ENCODE data around the gene FLCN.
"Not testable (repeated sequence)": the region's sequence is repeated elsewhere in the genome, so short reads cannot be mapped to it uniquely, and the experiment has no call there.

The FLCN gene, protein sequence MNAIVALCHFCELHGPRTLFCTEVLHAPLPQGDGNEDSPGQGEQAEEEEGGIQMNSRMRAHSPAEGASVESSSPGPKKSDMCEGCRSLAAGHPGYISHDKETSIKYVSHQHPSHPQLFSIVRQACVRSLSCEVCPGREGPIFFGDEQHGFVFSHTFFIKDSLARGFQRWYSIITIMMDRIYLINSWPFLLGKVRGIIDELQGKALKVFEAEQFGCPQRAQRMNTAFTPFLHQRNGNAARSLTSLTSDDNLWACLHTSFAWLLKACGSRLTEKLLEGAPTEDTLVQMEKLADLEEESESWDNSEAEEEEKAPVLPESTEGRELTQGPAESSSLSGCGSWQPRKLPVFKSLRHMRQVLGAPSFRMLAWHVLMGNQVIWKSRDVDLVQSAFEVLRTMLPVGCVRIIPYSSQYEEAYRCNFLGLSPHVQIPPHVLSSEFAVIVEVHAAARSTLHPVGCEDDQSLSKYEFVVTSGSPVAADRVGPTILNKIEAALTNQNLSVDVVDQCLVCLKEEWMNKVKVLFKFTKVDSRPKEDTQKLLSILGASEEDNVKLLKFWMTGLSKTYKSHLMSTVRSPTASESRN

DNA sequence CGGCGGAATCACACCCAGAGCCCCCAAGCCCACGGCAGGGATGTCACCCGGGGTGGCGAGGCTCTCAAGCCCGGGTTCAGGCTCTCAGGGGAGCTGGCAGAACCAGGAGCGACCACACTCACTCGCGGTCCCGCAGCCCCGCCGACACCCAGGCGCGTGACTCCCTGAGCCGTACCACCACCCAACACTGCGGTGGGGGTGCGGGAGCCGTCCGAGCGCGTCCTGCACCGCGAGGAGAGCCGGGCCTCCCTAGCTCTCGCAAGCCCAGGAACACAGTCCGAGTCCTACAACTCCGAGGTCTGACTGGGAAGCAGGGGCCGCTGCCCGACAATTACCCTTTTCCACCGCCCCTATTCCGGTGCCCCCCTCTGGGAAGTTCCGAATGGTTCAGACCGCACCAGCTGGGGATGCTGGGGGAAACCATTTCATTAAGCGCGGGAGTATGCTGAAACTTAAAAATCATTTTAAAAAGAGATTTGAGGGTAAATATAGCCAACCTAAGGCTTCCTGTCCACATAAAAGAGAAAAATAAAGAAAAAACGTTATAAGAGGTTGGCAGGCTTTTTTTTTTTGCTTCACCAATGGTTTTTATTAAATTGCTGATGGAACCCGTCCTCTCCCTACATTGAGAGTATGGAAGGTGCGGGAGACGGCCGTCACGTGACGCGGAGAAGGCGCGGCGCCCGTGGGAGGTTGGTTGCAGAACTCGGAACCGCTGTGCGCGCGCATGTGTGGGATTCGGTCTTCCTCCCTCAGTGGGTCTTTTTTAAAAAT, at the start of gene FLCN:
FLCN (minus strand) TSS at position 143 of the 774 bp plus-strand sequence. CDS start 9,031 bp downstream, outside the sequence.
- Histone ChIP-seq H3K9ac (ENCODE audit: low read depth, low read length) (peak within 1 kb of the TSS; percentile 100), H3K36me3 (ENCODE audit: control insufficient read depth, insufficient read depth, low read length) (no peaks in the 10 kb centered on the region), H3K9me3 (ENCODE audit: control insufficient read depth, insufficient read depth, low read length) (no peaks in the 10 kb centered on the region), H3K27me3 (ENCODE audit: control insufficient read depth, insufficient read depth, low read length) (no peaks in the 10 kb centered on the region), H3K4me1 (ENCODE audit: control insufficient read depth, insufficient read depth, low read length) (no peaks in the 10 kb centered on the region), H3K4me3 (ENCODE audit: low read depth, low read length) (peak within 1 kb of the TSS; percentile 97)

DNA sequence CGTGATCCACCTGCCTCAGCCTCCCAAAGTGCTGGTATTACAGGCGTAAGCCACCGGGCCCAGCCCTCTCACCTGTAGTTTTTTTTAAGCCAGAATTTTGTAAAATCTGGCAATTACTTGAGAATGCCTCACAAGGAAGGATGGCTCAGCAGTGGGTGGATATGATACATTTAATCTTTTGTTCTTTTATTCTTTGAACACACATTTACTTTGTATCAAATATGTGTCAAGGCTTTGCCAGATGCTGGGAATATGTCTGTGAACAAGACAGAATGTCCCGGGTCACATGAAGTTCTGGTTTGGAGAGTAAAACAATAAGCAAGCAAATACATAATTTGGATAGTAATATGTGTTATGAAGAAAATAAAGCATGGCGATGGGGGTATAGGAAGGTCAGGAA, 49.0 kb upstream of the FLCN start:
- no peaks in the 10 kb centered on the region for H3K27me3 ChIP-seq (ENCODE audit: control insufficient read depth, insufficient read depth, low read length)
- H3K4me3 ChIP-seq (ENCODE audit: low read depth, low read length) = no peak overlapping the region
- H3K9ac ChIP-seq (ENCODE audit: low read depth, low read length) = no peak overlapping the region
- no peaks in the 10 kb centered on the region for H3K9me3 ChIP-seq (ENCODE audit: control insufficient read depth, insufficient read depth, low read length)
- no peaks in the 10 kb centered on the region for H3K36me3 ChIP-seq (ENCODE audit: control insufficient read depth, insufficient read depth, low read length)
- no peaks in the 10 kb centered on the region for H3K4me1 ChIP-seq (ENCODE audit: control insufficient read depth, insufficient read depth, low read length)

GRCh38 chr17:17280613-17281549, 43.9 kb upstream of the FLCN start, which contains the start of gene COPS3:
TSS of gene COPS3 (minus strand) at chr17:17281246. CDS start at chr17:17281186, 60 bp downstream.
- H3K27me3 ChIP-seq (ENCODE audit: control insufficient read depth, insufficient read depth, low read length) = no peaks in the 10 kb centered on the region
- peak within 1 kb of the TSS; percentile 98 for H3K9ac ChIP-seq (ENCODE audit: low read depth, low read length)
- no peaks in the 10 kb centered on the region for H3K36me3 ChIP-seq (ENCODE audit: control insufficient read depth, insufficient read depth, low read length)
- H3K9me3 ChIP-seq (ENCODE audit: control insufficient read depth, insufficient read depth, low read length) = no peaks in the 10 kb centered on the region
- peak within 1 kb of the TSS; percentile 97 for H3K4me3 ChIP-seq (ENCODE audit: low read depth, low read length)
- no peaks in the 10 kb centered on the region for H3K4me1 ChIP-seq (ENCODE audit: control insufficient read depth, insufficient read depth, low read length)

GRCh38 chr17:17279316-17279715, 42.3 kb upstream of the FLCN start:
- Histone ChIP-seq H3K36me3 (ENCODE audit: control insufficient read depth, insufficient read depth, low read length) (no peaks in the 10 kb centered on the region), H3K27me3 (ENCODE audit: control insufficient read depth, insufficient read depth, low read length) (no peaks in the 10 kb centered on the region), H3K4me1 (ENCODE audit: control insufficient read depth, insufficient read depth, low read length) (no peaks in the 10 kb centered on the region), H3K9ac (ENCODE audit: low read depth, low read length) (no peak overlapping the region), H3K9me3 (ENCODE audit: control insufficient read depth, insufficient read depth, low read length) (no peaks in the 10 kb centered on the region), H3K4me3 (ENCODE audit: low read depth, low read length) (peak overlapping the region; percentile 97)

DNA sequence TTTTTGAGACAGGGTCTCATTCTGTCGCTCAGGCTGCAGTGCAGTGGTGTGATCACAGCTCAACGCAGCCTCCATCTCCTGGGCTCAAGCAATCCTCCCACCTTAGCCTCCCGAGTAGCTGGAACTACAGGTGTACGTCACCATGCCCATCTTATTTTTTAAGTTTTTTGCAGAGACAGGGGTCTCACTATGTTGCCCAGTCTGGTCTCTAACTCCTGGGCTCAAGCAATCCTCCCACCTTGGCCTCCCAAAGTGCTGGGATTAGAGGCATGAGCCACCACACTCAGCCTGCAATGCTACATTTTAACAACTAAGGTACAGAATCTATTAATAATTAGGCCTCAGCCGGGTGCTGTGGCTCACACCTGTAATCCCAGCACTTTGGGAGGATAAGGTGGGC, 40.5 kb upstream of the FLCN start:
- not testable (repeated sequence) for H3K9me3 ChIP-seq (ENCODE audit: control insufficient read depth, insufficient read depth, low read length); H3K27me3 ChIP-seq (ENCODE audit: control insufficient read depth, insufficient read depth, low read length); H3K9ac ChIP-seq (ENCODE audit: low read depth, low read length); H3K4me3 ChIP-seq (ENCODE audit: low read depth, low read length); H3K4me1 ChIP-seq (ENCODE audit: control insufficient read depth, insufficient read depth, low read length); H3K36me3 ChIP-seq (ENCODE audit: control insufficient read depth, insufficient read depth, low read length)

DNA sequence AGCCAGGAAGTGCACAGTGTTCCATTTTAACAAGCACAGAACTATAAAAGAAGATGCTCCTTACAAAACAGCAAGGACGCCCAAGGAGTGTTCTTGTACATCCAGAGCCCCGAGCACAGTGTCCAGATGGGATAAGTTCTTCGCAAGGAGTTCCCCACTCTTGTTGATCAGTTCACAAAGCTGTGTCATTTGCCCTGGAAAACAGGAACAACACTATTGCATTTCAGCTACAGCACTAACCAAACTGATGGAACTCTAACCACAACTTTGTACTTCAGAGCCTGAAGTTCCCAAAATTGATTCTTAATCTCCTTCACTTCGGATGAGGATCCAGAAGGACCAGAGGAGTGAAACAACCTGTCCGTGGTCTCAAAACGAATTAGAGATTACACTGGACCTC, 39.0 kb upstream of the FLCN start:
- no peak overlapping the region for H3K9ac ChIP-seq (ENCODE audit: low read depth, low read length)
- no peaks in the 10 kb centered on the region for H3K27me3 ChIP-seq (ENCODE audit: control insufficient read depth, insufficient read depth, low read length)
- H3K4me3 ChIP-seq (ENCODE audit: low read depth, low read length) = no peak overlapping the region
- no peaks in the 10 kb centered on the region for H3K9me3 ChIP-seq (ENCODE audit: control insufficient read depth, insufficient read depth, low read length)
- H3K36me3 ChIP-seq (ENCODE audit: control insufficient read depth, insufficient read depth, low read length) = peaks cover 11% of the 10 kb centered on the region
- H3K4me1 ChIP-seq (ENCODE audit: control insufficient read depth, insufficient read depth, low read length) = no peaks in the 10 kb centered on the region

GRCh38 chr17:17269926-17270773, 33.2 kb upstream of the FLCN start:
- Histone ChIP-seq H3K27me3 (ENCODE audit: control insufficient read depth, insufficient read depth, low read length) (no peaks in the 10 kb centered on the region), H3K36me3 (ENCODE audit: control insufficient read depth, insufficient read depth, low read length) (peaks cover 28% of the 10 kb centered on the region), H3K9me3 (ENCODE audit: control insufficient read depth, insufficient read depth, low read length) (no peaks in the 10 kb centered on the region), H3K4me3 (ENCODE audit: low read depth, low read length) (no peak overlapping the region), H3K4me1 (ENCODE audit: control insufficient read depth, insufficient read depth, low read length) (no peaks in the 10 kb centered on the region), H3K9ac (ENCODE audit: low read depth, low read length) (no peak overlapping the region)

GRCh38 chr17:17264430-17264829, 27.5 kb upstream of the FLCN start:
- no peaks in the 10 kb centered on the region for H3K9me3 ChIP-seq (ENCODE audit: control insufficient read depth, insufficient read depth, low read length)
- H3K36me3 ChIP-seq (ENCODE audit: control insufficient read depth, insufficient read depth, low read length) = peaks cover 34% of the 10 kb centered on the region
- H3K9ac ChIP-seq (ENCODE audit: low read depth, low read length) = no peak overlapping the region
- H3K4me3 ChIP-seq (ENCODE audit: low read depth, low read length) = no peak overlapping the region
- H3K27me3 ChIP-seq (ENCODE audit: control insufficient read depth, insufficient read depth, low read length) = no peaks in the 10 kb centered on the region
- H3K4me1 ChIP-seq (ENCODE audit: control insufficient read depth, insufficient read depth, low read length) = no peaks in the 10 kb centered on the region

- Histone ChIP-seq H3K36me3 (ENCODE audit: control insufficient read depth, insufficient read depth, low read length) (peaks cover 30% of the 10 kb centered on the region), H3K9me3 (ENCODE audit: control insufficient read depth, insufficient read depth, low read length) (no peaks in the 10 kb centered on the region), H3K4me1 (ENCODE audit: control insufficient read depth, insufficient read depth, low read length) (no peaks in the 10 kb centered on the region), H3K4me3 (ENCODE audit: low read depth, low read length) (no peak overlapping the region), H3K9ac (ENCODE audit: low read depth, low read length) (no peak overlapping the region), H3K27me3 (ENCODE audit: control insufficient read depth, insufficient read depth, low read length) (no peaks in the 10 kb centered on the region)
These were observed 22.0 kb upstream of the FLCN start for GRCh38 chr17:17258998-17259397.

DNA sequence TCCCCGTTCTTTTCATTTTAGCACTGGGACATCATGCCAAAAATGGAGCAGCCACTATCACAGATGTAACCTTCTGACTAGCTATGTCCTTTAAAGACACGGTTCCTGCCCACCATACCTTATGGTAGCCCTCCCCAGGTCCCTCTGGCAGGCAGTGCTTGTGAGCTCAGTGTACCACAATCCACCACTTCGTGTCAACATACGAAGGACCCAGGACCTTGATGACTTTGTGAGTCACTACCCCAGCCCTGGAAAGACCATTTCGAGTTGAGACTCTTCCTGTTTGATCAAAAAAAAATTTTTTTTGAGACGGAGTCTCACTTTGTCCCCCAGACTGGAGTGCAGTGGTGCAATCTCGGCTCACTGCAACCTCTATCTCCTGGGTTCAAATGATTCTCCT, 21.0 kb upstream of the FLCN start:
- H3K36me3 ChIP-seq (ENCODE audit: control insufficient read depth, insufficient read depth, low read length) = peaks cover 30% of the 10 kb centered on the region

More for the DNA sequence above, 21.0 kb upstream of the FLCN start:
- Histone ChIP-seq H3K4me3 (ENCODE audit: low read depth, low read length) (no peak overlapping the region), H3K27me3 (ENCODE audit: control insufficient read depth, insufficient read depth, low read length) (no peaks in the 10 kb centered on the region), H3K4me1 (ENCODE audit: control insufficient read depth, insufficient read depth, low read length) (no peaks in the 10 kb centered on the region), H3K9me3 (ENCODE audit: control insufficient read depth, insufficient read depth, low read length) (no peaks in the 10 kb centered on the region), H3K9ac (ENCODE audit: low read depth, low read length) (no peak overlapping the region)

All from iPS-15b (cell line).